HG03039 (cell line): Measurements from ENCODE around the gene TRIM51G.
"Not testable (repeated sequence)": the region's sequence is repeated elsewhere in the genome, so short reads cannot be mapped to it uniquely, and the experiment has no call there.

Source experiments
- ATAC-seq: cut with Tn5 transposase; IDR thresholded peaks from one replicate; pipeline ENCODE4 v1.9.1; 2021; ENCODE audit warnings: mild to moderate bottlenecking, moderate library complexity; ENCODE audit not compliant: unreplicated experiment

TRIM51G gene, protein sequence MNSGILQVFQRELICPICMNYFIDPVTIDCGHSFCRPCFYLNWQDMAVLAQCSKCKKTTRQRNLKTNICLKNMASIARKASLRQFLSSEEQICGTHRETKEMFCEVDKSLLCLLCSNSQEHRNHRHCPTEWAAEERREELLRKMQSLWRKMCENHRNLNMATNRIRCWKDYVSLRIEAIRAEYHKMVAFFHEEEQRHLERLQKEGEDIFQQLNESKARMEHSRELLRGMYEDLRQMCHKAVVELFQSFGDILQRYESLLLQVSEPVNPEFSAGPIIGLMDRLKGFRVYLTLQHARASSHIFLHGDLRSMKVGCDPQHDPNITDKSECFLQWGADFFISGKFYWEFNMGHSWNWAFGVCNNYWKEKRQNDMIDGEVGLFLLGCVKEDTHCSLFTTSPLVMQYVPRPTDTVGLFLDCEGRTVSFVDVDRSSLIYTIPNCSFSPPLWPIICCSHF

DNA sequence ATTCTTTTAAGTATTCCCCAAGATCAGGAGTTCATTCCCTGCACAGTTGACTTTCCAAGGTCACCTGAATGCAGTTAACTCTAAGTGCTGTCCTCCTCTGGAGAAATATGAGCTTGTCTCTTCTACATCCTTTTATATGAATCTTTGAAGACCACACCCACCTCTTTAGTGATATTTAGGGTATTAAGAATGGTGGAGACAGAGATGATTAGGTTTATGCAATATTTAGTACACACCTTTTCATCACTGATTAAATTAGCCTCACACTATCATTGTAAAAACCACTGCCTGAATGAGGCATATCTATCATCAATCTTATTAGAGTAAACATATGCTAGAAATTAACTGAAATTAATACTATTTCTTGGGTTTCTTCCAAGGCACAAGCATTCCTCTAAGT is at the start of gene TRIM51G:
TSS of gene TRIM51G (minus strand) at position 101 of the 400 bp plus-strand sequence. CDS start 2,190 bp downstream, outside the sequence.
- ATAC-seq: not testable (repeated sequence)

DNA sequence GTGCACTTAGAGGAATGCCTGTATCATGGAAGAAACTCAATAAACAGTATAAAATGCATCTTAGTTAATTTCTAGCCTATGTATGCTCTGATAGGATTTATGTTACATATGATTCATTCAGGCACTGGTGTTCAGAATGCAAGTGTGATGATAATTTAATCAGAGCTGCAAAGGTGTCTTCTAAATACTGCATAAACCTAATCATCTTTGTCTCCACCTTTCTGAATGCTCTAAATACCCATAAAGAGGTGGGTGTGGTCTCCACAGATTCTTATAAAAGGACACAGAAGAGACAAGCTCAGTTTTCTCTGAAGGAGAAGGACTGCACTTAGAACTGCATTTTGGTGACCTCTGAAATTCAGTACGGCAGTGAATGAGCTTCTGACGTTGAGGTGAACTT is 44.8 kb upstream of the TRIM51G start, which contains the start of gene TRIM49B:
TSS of gene TRIM49B (plus strand) at position 301 of the 400 bp plus-strand sequence. CDS start 2,777 bp downstream, outside the sequence.
- ATAC-seq: not testable (repeated sequence)

DNA sequence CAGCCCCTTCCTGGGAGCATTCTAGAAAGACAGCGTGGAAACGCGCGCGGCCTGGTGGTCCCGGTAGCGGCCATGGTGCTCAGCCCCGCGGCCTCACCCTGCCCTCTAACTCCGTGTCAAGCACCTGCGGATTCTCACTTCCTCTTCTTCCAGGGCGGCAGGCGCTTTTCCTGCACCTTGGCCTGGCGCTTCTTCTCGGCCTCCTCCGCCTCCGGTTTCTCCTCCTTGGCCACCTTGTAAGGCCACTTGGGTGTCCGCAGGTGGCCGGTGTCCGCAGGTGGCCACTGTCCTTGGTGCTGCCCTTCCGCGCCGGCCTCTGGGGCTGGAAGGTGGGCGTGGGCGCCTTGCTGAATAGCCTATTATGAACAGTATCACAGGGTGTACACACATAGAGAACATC is 15.1 kb downstream of the TRIM51G start:
- not testable (repeated sequence) for ATAC-seq

DNA sequence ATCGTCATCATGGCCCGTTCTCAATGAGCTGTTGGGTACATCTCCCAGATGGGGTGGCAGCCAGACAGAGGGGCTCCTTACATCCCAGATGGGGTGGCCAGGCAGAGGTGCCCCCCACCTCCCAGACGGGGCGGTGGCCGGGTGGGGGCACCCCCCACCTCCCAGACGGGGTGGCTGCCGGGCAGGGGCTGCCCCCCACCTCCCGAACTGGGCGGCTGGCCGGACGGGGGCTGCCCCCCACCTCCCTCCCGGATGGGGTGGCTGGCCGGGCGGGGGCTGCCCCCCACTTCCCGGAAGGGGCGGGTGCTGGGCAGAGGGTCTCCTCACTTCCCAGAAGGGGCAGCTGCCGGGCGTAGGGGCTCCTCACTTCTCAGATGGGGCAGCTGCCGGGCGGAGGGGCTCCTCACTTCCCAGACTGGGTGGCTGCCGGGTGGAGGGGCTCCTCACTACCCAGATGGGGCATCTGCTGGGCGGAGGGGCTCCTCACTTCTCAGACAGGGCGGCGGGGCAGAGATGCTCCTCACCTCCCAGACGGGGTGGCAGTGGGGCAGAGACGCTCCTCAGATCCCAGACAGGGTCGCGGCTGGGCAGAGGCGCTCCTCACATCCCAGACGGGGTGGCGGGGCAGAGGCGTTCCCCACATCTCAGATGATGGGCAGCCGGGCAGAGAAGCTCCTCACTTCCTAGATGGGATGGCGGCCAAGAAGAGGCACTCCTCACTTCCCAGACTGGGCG is 28.2 kb downstream of the TRIM51G start:
- not testable (repeated sequence) for ATAC-seq

DNA sequence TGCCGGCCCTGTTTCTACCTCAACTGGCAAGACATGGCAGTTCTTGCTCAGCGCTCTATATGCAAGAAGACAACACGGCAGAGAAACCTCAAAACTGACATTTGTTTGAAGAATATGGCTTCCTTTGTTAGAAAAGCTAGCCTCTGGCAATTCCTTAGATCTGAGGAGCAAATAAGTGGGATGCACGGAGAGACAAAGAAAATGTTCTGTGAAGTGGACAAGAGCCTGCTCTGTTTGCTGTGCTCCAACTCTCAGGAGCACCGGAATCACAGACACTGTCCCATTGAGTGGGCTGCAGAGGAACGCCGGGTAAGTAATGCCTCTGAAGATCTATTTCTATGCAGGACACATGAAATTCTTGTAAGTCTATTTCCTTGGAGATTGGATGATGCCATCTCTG is 37.9 kb downstream of the TRIM51G start:
- not testable (repeated sequence) for ATAC-seq
